Mucosa of rectum (tissue), 2 donors: ENCODE data around the gene C11orf98.

ENCODE experiments used
- H3K27ac ChIP-seq, 2 donors: one replicate each; pipeline ENCODE4 v1.7.0; 2013; ENCODE audit warnings: inconsistent platforms in 2 of 2, low read depth in 2 of 2, low read length in 2 of 2
- H3K27me3 ChIP-seq, 2 donors: one replicate each; pipeline ENCODE4 v1.7.0; 2013; ENCODE audit warnings: low read length in 2 of 2; ENCODE audit not compliant: control insufficient read depth in 2 of 2, insufficient read depth in 2 of 2
- H3K36me3 ChIP-seq, 2 donors: one replicate each; pipeline ENCODE4 v1.7.0; 2013; ENCODE audit warnings: low read length in 2 of 2; ENCODE audit not compliant: control insufficient read depth in 2 of 2, insufficient read depth in 2 of 2
- H3K4me1 ChIP-seq, 2 donors: one replicate each; pipeline ENCODE4 v1.7.0; 2013; ENCODE audit warnings: low read length in 2 of 2, mild to moderate bottlenecking in 1 of 2; ENCODE audit not compliant: control insufficient read depth in 2 of 2, insufficient read depth in 2 of 2
- H3K4me3 ChIP-seq, 2 donors: one replicate each; pipeline ENCODE4 v1.7.0; 2013; ENCODE audit warnings: low read length in 2 of 2
- H3K9ac ChIP-seq, 2 donors: one replicate each; pipeline ENCODE4 v1.7.0; 2013; ENCODE audit warnings: low read length in 2 of 2, low read depth in 1 of 2, mild to moderate bottlenecking in 1 of 2
- H3K9me3 ChIP-seq, 2 donors: one replicate each; pipeline ENCODE4 v1.7.0; 2013; ENCODE audit warnings: low read length in 2 of 2; ENCODE audit not compliant: control insufficient read depth in 2 of 2
- donor health status: healthy.
- donor health status: Normal muscosa, but diverticular disease.

Gene C11orf98

DNA sequence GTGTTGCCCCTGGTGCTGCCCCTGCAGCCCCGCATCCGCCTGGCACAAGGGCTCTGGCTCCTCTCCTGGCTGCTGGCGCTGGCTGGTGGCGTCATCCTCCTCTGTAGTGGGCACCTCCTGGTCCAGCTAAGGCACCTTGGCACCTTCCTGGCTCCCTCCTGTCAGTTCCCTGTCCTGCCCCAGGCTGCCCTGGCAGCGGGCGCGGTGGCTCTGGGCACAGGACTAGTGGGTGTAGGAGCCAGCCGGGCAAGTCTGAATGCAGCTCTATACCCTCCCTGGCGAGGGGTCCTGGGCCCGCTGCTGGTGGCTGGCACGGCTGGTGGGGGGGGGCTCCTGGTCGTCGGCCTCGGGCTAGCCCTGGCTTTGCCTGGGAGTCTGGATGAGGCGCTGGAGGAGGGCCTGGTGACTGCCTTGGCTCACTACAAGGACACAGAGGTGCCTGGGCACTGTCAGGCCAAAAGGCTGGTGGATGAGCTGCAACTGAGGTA is 51.7 kb downstream of the C11orf98 start:
- Histone ChIP-seq H3K27me3 (no peaks in the 10 kb centered on the region), H3K36me3 (peaks cover 4 to 13% of the 10 kb centered on the region in 2 donors), H3K4me3 (peak overlapping the region; percentile 10 to 31), H3K27ac (peak overlapping the region; percentile 82 to 84), H3K9ac (peak overlapping the region; percentile 24 to 79), H3K9me3 (no peaks in the 10 kb centered on the region), H3K4me1 (peaks cover 12 to 13% of the 10 kb centered on the region in 2 donors)
